Keratinocyte (primary cell): ENCODE data around the gene SLC38A4. TPM values are rescaled to one million over a fixed set of nuclear protein-coding genes. Genes with fewer than 3 reads are reported as not detected.

ENCODE experiments used
- DNase-seq: peaks from one replicate; pipeline ENCODE4 v3.0.0-alpha.2; 2011; ENCODE audit warnings: low read depth, missing footprints, low spot score
- FAIRE-seq: peaks from 2 replicates; lab custom pipeline; 2011; peaks lifted over from hg19 to GRCh38; lab: Jason Lieb, UNC
- H2AFZ ChIP-seq: 2 replicates; pipeline ENCODE4 v1.6.0; 2012; ENCODE audit warnings: low read length, control low read depth, inconsistent platforms; ENCODE audit not compliant: control insufficient read depth
- H3K27ac ChIP-seq: 2 replicates; pipeline ENCODE4 v1.5.1; 2011; ENCODE audit warnings: low read length; ENCODE audit not compliant: control insufficient read depth, insufficient read depth
- H3K27me3 ChIP-seq: 3 replicates; pipeline ENCODE4 v1.6.0; 2011; ENCODE audit warnings: low read length; ENCODE audit not compliant: control insufficient read depth, insufficient read depth; ENCODE audit errors: extremely low read depth
- H3K36me3 ChIP-seq, 2 experiments: 2 replicates in 1 of 2; 3 replicates in 1 of 2; pipeline ENCODE4 v1.5.1; 2011; ENCODE audit warnings: low read length in 2 of 2, mild to moderate bottlenecking in 1 of 2; ENCODE audit not compliant: control insufficient read depth in 2 of 2, insufficient read depth in 2 of 2; ENCODE audit errors: extremely low read depth in 1 of 2
- H3K4me1 ChIP-seq: 3 replicates; pipeline ENCODE4 v1.5.1; 2011; ENCODE audit warnings: low read length; ENCODE audit not compliant: control insufficient read depth, insufficient read depth; ENCODE audit errors: extremely low read depth
- H3K4me2 ChIP-seq: 3 replicates; pipeline ENCODE4 v1.6.0; 2011; ENCODE audit warnings: low read depth, low read length; ENCODE audit not compliant: control insufficient read depth, insufficient read depth; ENCODE audit errors: extremely low read depth
- H3K4me3 ChIP-seq, 3 experiments: fragments of 200-600 bp in 1 of 3; sonication (generic) in 1 of 3; 2 replicates in 2 of 3; 3 replicates in 1 of 3; pipeline ENCODE4 v1.5.1; 2011 to 2016; ENCODE audit warnings: low read length in 3 of 3, mild to moderate bottlenecking in 3 of 3, control low read depth in 2 of 3, inconsistent platforms in 1 of 3, low read depth in 1 of 3, mixed read lengths in 1 of 3, mixed run types in 1 of 3, moderate library complexity in 1 of 3; ENCODE audit not compliant: control insufficient read depth in 2 of 3, insufficient read depth in 2 of 3; ENCODE audit errors: extremely low read depth in 1 of 3
- H3K79me2 ChIP-seq: 2 replicates; pipeline ENCODE4 v1.6.0; 2012; ENCODE audit warnings: low read length; ENCODE audit not compliant: control insufficient read depth, insufficient read depth
- H3K9ac ChIP-seq: 3 replicates; pipeline ENCODE4 v1.6.0; 2011; ENCODE audit warnings: low read length; ENCODE audit not compliant: control insufficient read depth, insufficient read depth; ENCODE audit errors: extremely low read depth
- H3K9me1 ChIP-seq: 3 replicates; pipeline ENCODE4 v1.6.0; 2011; ENCODE audit warnings: low read length; ENCODE audit not compliant: control insufficient read depth, insufficient read depth; ENCODE audit errors: extremely low read depth
- H3K9me3 ChIP-seq: 2 replicates; pipeline ENCODE4 v1.5.1; 2012; ENCODE audit warnings: low read depth, low read length; ENCODE audit not compliant: control insufficient read depth
- H4K20me1 ChIP-seq: 3 replicates; pipeline ENCODE4 v1.6.0; 2011; ENCODE audit warnings: low read length; ENCODE audit not compliant: control insufficient read depth, insufficient read depth; ENCODE audit errors: extremely low read depth
- CTCF ChIP-seq, 3 experiments: IDR thresholded peaks in 1 of 3; conservative IDR thresholded peaks in 1 of 3; optimal IDR thresholded peaks in 1 of 3; 2 replicates in 2 of 3; 3 replicates in 1 of 3; pipeline versions ENCODE3 to v1.5.1; 2011; ENCODE audit warnings: low read length in 3 of 3, mild to moderate bottlenecking in 3 of 3, moderate library complexity in 2 of 3, control low read depth in 1 of 3, inconsistent platforms in 1 of 3; ENCODE audit not compliant: insufficient read depth in 2 of 3; ENCODE audit errors: extremely low read depth in 1 of 3
- EZH2 ChIP-seq: IDR thresholded peaks from one replicate; pipeline ENCODE4 v1.6.1; 2012; ENCODE audit warnings: inconsistent platforms, mild to moderate bottlenecking, low read length, moderate library complexity
- dilution Hi-C: fragments of 300-500 bp; cut with MboI; formaldehyde crosslinking; loops from one replicate; pipeline ENCODE4 v1.7.0; 2020; ENCODE audit warnings: low sequenced_read_pairs; ENCODE audit not compliant: extremely low pct_ligation_motif_present
- polyA plus RNA-seq, 5 experiments: library from polyadenylated mRNA; depleted of rRNA in 3 of 5; stranded (reverse) in 3 of 5; stranded (forward) in 1 of 5; unstranded in 1 of 5; fragments of >200 nt; gene quantifications; 1 replicate in 1 of 5; 2 replicates in 3 of 5; 3 replicates in 1 of 5; pipeline versions ENCODE4 v1.2.1 to v1.2.3, GENCODE V29; 2011 to 2012; ENCODE audit warnings: missing spikeins in 2 of 5, low read depth in 1 of 5, low replicate concordance in 1 of 5

Gene SLC38A4
- polyA plus RNA-seq, 1 donor (not counting 4 experiments of a cell fraction or from before 2014, with no cell fraction given) = 0.37 TPM

- Histone ChIP-seq H3K9ac (no peak overlapping the region), H3K79me2 (no peaks in the 10 kb centered on the region), H3K4me3 (no peak overlapping the region), H3K27ac (no peak overlapping the region), H2AFZ (no peak overlapping the region), H3K9me3 (no peaks in the 10 kb centered on the region), H3K9me1 (no peaks in the 10 kb centered on the region), H4K20me1 (no peaks in the 10 kb centered on the region), H3K4me1 (no peaks in the 10 kb centered on the region), H3K36me3 (no peaks in the 10 kb centered on the region), H3K4me2 (no peak overlapping the region), H3K27me3 (no peaks in the 10 kb centered on the region)
- dilution Hi-C loops = no loop called here
- no peak for FAIRE-seq
- DNase-seq = no peak
- no peak for TF ChIP-seq EZH2
- TF ChIP-seq CTCF (optimal IDR thresholded peaks at IDR 0.05 in 1 of 3, IDR thresholded peaks at IDR 0.05 in 1 of 3, conservative IDR thresholded peaks at IDR 0.05 in 1 of 3; ENCODE audit: extremely low read depth in 1 of 3, insufficient read depth in 2 of 3, low read length in 3 of 3) = no peak
Observed at GRCh38 chr12:46798648-46799047, 27.1 kb downstream of the SLC38A4 start.

- no peak overlapping the region for H3K4me3 ChIP-seq
- H4K20me1 ChIP-seq = no peaks in the 10 kb centered on the region
- no peak overlapping the region for H3K9ac ChIP-seq
- no peaks in the 10 kb centered on the region for H3K79me2 ChIP-seq
- TF ChIP-seq EZH2 = no peak
- no peak for TF ChIP-seq CTCF (optimal IDR thresholded peaks at IDR 0.05 in 1 of 3, IDR thresholded peaks at IDR 0.05 in 1 of 3, conservative IDR thresholded peaks at IDR 0.05 in 1 of 3; ENCODE audit: extremely low read depth in 1 of 3, insufficient read depth in 2 of 3, low read length in 3 of 3)
- no peaks in the 10 kb centered on the region for H3K27me3 ChIP-seq
- dilution Hi-C loops = no loop called here
- FAIRE-seq = no peak
- H3K9me1 ChIP-seq = no peaks in the 10 kb centered on the region
- H3K27ac ChIP-seq = no peak overlapping the region
- DNase-seq = no peak
- H3K9me3 ChIP-seq = no peaks in the 10 kb centered on the region
- H2AFZ ChIP-seq = no peak overlapping the region
- peaks cover 2% of the 10 kb centered on the region for H3K4me1 ChIP-seq
- no peak overlapping the region for H3K4me2 ChIP-seq
- no peaks in the 10 kb centered on the region for H3K36me3 ChIP-seq
Observed at GRCh38 chr12:46798056-46798455, 27.7 kb downstream of the SLC38A4 start.
